ENCODE measurements around the gene FAAP24. TPM values are rescaled to one million over a fixed set of nuclear protein-coding genes. Genes with fewer than 3 reads are reported as not detected.

Gene FAAP24, protein sequence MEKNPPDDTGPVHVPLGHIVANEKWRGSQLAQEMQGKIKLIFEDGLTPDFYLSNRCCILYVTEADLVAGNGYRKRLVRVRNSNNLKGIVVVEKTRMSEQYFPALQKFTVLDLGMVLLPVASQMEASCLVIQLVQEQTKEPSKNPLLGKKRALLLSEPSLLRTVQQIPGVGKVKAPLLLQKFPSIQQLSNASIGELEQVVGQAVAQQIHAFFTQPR
- total RNA-seq (2014; rRNA removed; shearing (Covaris generic)) (5.4 and 12.1 TPM in 2 replicates), total RNA-seq (2022) (12.8 and 15.0 TPM in 2 replicates), Bru-seq, nascent RNA (percentile 67 among the genes with signal in this experiment), BruChase-seq, experiment 1, labeled RNA remaining after a 6-hour chase (percentile 63 among the genes with signal in this experiment), BruChase-seq, experiment 2, labeled RNA remaining after a 2-hour chase (percentile 67 among the genes with signal in this experiment)
- long read RNA-seq, transcript FAAP24-202 (5 exons, 2,298 nt), result major isoform, 20 of 24 reads
- long read RNA-seq, partial matches to known transcripts, result 0 of 24 reads
- long read RNA-seq, other reads (novel, unspliced or antisense), result 1 of 24 reads

DNA sequence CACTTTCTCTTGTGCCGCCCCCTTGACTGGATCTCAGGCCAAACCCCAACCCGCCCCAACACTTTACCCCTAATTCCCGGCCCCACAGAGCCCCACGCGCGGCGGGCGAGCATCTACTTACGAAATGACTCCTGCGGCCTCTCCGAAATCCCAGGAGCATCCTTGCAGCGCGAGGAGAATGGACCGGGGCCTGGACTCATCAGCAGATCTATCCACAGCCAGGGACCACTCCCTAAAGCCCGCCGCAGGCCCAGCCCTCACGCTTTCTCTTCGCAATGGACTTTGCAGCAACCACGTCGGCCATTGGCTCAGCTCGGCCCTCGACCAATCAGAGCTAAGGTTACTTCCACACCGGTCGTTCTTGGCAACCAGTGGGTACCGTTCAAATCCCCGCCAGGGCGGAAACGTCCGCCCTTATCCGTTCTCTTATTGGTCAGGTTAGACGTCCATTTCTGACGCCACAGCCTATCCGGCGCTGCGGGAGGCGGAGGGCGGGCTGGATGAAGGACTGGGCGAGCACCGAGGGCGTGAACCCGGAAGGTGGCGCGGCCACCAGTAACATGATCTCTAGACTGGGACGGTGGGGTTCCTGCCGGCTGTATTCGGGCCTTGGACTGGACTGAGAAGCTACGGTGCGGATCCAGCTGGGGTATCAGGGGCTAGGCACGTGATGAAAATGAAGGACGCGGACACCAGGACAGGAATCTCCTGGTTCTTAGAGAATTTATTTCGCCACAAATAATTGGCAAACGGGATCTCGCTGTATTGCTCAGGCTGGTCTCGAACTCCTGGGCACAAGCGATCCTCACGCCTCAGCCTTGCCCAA is at the start of gene FAAP24, which contains the start of gene CEP89:
FAAP24 (plus strand) TSS at position 528 of the 826 bp plus-strand sequence. CDS start 955 bp downstream, outside the sequence.
CEP89 (minus strand) TSS at position 244 of the 826 bp plus-strand sequence; CDS start at position 160, 84 bp downstream.
- peaks cover 5% of the 10 kb centered on the region for H3K4me1 ChIP-seq (ENCODE audit: insufficient read depth, low read length, poor library complexity, severe bottlenecking)
- CTCF ChIA-PET (ENCODE audit: unreplicated experiment), result interaction anchor here (0.6 to 0.9 kb wide), 2 partner anchors 88 to 205 kb away, joined by 4 read pairs; no protein-coding TSS in a partner anchor
- H3K4me3 ChIP-seq (ENCODE audit: low read depth, low read length, poor library complexity, severe bottlenecking), result peak within 1 kb of the TSS; percentile 75
- no peaks in the 10 kb centered on the region for H4K20me1 ChIP-seq (ENCODE audit: insufficient read depth, low read length)
- no peaks in the 10 kb centered on the region for H3K9me2 ChIP-seq (ENCODE audit: insufficient read depth, low read length)
- peaks cover 15% of the 10 kb centered on the region for H3K79me2 ChIP-seq (ENCODE audit: insufficient read depth, low read depth, low read length)
- peak within 1 kb of the TSS; percentile 86 for H3K4me2 ChIP-seq (ENCODE audit: low read length)
- intact Hi-C loops (cut with micrococcal nuclease; ENCODE audit: unreplicated experiment), result loop anchor here (2.0 to 10.0 kb wide), 3 partner anchors 113 to 295 kb away; partner anchors contain the start of genes ANKRD27, GPATCH1 and RGS9BP
- H3K36me3 ChIP-seq (ENCODE audit: insufficient read depth, low read length), result peaks cover 31% of the 10 kb centered on the region; the same call in 1 of the 2 replicates
- TF ChIP-seq, protein P1, sequence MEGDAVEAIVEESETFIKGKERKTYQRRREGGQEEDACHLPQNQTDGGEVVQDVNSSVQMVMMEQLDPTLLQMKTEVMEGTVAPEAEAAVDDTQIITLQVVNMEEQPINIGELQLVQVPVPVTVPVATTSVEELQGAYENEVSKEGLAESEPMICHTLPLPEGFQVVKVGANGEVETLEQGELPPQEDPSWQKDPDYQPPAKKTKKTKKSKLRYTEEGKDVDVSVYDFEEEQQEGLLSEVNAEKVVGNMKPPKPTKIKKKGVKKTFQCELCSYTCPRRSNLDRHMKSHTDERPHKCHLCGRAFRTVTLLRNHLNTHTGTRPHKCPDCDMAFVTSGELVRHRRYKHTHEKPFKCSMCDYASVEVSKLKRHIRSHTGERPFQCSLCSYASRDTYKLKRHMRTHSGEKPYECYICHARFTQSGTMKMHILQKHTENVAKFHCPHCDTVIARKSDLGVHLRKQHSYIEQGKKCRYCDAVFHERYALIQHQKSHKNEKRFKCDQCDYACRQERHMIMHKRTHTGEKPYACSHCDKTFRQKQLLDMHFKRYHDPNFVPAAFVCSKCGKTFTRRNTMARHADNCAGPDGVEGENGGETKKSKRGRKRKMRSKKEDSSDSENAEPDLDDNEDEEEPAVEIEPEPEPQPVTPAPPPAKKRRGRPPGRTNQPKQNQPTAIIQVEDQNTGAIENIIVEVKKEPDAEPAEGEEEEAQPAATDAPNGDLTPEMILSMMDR (conservative IDR thresholded peaks at IDR 0.05; ENCODE audit: low read length), result no peak
- TF ChIP-seq EZH2phosphoT487 (IDR thresholded peaks at IDR 0.05; ENCODE audit: borderline replicate concordance, low read depth, low read length), result no peak
- POLR2A ChIA-PET, result interaction anchor here (0.5 to 1.0 kb wide), 8 partner anchors 24 to 858 kb away, joined by 3 to 5 read pairs (median 3); no protein-coding TSS in a partner anchor
- no TSS peak for BruUV-seq (replicated peaks)
- DNase-seq (ENCODE audit: low spot score), result peak; percentile 99
- H3K27ac ChIP-seq (ENCODE audit: low read depth, low read length, poor library complexity, severe bottlenecking), result peak within 1 kb of the TSS; percentile 35
- peak within 1 kb of the TSS; percentile 57; the same call in 1 of the 2 replicates for H2AFZ ChIP-seq (ENCODE audit: low read length)
- no peaks in the 10 kb centered on the region for H3K9me3 ChIP-seq (ENCODE audit: low read length)

DNA sequence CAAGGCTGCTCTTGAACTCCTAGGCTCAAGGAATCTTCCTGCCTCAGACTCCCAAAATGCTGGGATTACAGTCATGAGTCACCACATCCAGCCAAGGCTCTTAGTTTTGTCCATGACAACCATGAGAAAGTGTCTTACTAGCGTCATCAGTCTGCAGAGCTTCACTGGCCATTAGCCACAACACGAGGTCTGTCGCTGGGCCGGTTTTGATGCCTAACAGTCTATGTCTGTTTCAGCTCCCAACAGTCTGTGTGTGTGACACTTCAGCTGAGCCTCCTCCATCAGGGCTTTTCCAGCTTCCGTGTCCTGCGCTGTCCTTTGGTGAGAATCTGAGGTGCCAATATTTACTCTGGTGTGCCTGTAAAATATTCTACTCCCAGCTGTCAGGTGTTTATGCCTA is 47.8 kb upstream of the FAAP24 start:
- intact Hi-C loops (cut with micrococcal nuclease; ENCODE audit: unreplicated experiment), result no loop called here
- Histone ChIP-seq H3K79me2 (ENCODE audit: insufficient read depth, low read depth, low read length) (no peaks in the 10 kb centered on the region), H4K20me1 (ENCODE audit: insufficient read depth, low read length) (no peaks in the 10 kb centered on the region), H3K9me2 (ENCODE audit: insufficient read depth, low read length) (no peaks in the 10 kb centered on the region), H3K9me3 (ENCODE audit: low read length) (no peaks in the 10 kb centered on the region), H3K27ac (ENCODE audit: low read depth, low read length, poor library complexity, severe bottlenecking) (no peak overlapping the region), H3K4me2 (ENCODE audit: low read length) (no peak overlapping the region), H3K4me1 (ENCODE audit: insufficient read depth, low read length, poor library complexity, severe bottlenecking) (no peaks in the 10 kb centered on the region), H3K36me3 (ENCODE audit: insufficient read depth, low read length) (peaks cover 8% of the 10 kb centered on the region), H3K4me3 (ENCODE audit: low read depth, low read length, poor library complexity, severe bottlenecking) (no peak overlapping the region), H2AFZ (ENCODE audit: low read length) (no peak overlapping the region)
- ChIA-PET CTCF (ENCODE audit: unreplicated experiment) (no interaction called here), POLR2A (interaction anchor here (0.6 kb wide), 1 partner anchor 892 kb away, joined by 3 read pairs; no protein-coding TSS in a partner anchor)
- TF ChIP-seq, protein P1 (conservative IDR thresholded peaks at IDR 0.05; ENCODE audit: low read length), result no peak
- TF ChIP-seq EZH2phosphoT487 (IDR thresholded peaks at IDR 0.05; ENCODE audit: borderline replicate concordance, low read depth, low read length), result no peak
- BruUV-seq (replicated peaks), result no TSS peak
- DNase-seq (ENCODE audit: low spot score), result no peak
